HEK293T (cell line): ENCODE results near the gene CSTPP1.

Experiments
- CTBP1 ChIP-seq: fragments of 450-650 bp; IDR thresholded peaks from 2 replicates; pipeline ENCODE4 v1.6.1; 2016; ENCODE audit warnings: borderline replicate concordance
- FOXA1 ChIP-seq: fragments of 450-650 bp; IDR thresholded peaks from 2 replicates; pipeline ENCODE4 v1.6.1; 2016; ENCODE audit warnings: mild to moderate bottlenecking
- FOXK2 ChIP-seq: fragments of 450-650 bp; IDR thresholded peaks from 2 replicates; pipeline ENCODE4 v1.6.1; 2016; ENCODE audit warnings: mild to moderate bottlenecking
- FOXM1 ChIP-seq: fragments of 450-650 bp; IDR thresholded peaks from 2 replicates; pipeline ENCODE4 v1.6.1; 2017; ENCODE audit warnings: mild to moderate bottlenecking, borderline replicate concordance
- HDGF ChIP-seq: fragments of 450-650 bp; IDR thresholded peaks from 2 replicates; pipeline ENCODE4 v1.6.1; 2017; ENCODE audit warnings: antibody characterized with exemption, borderline replicate concordance
- LEF1 ChIP-seq: fragments of 450-650 bp; IDR thresholded peaks from 2 replicates; pipeline ENCODE4 v1.6.1; 2017; ENCODE audit warnings: mild to moderate bottlenecking, borderline replicate concordance
- NFRKB ChIP-seq: fragments of 450-650 bp; IDR thresholded peaks from 2 replicates; pipeline ENCODE4 v1.6.1; 2016; ENCODE audit warnings: mild to moderate bottlenecking, moderate library complexity
- SP1 ChIP-seq: fragments of 450-650 bp; IDR thresholded peaks from 2 replicates; pipeline ENCODE4 v1.6.1; 2017
- TARDBP ChIP-seq: fragments of 450-650 bp; IDR thresholded peaks from 2 replicates; pipeline ENCODE4 v1.6.1; 2016

GRCh38 chr11:46987183-46987582 is 50.6 kb downstream of the CSTPP1 start:
- TF ChIP-seq TARDBP = no peak
- no peak for TF ChIP-seq FOXA1
- no peak for TF ChIP-seq SP1
- TF ChIP-seq FOXK2 = no peak
- no peak for TF ChIP-seq HDGF
- TF ChIP-seq NFRKB = no peak
- TF ChIP-seq CTBP1 = no peak
- TF ChIP-seq LEF1 = no peak
- no peak for TF ChIP-seq FOXM1
